Mucosa of descending colon (tissue), 3 donors: ENCODE results near the gene DCTN3. TPM values are rescaled to one million over a fixed set of nuclear protein-coding genes. Genes with fewer than 3 reads are reported as not detected.
A peak's percentile ranks its signal among the peaks of the same experiment; 100 is the strongest.

ENCODE experiments used
- ATAC-seq: fragments of 200-7000 bp; cut with Tn5 transposase; one replicate; pipeline ENCODE4 v1.9.1; 2020; ENCODE audit warnings: mild to moderate bottlenecking, moderate library complexity
- DNase-seq, 3 donors: peaks; one replicate each; pipeline ENCODE4 v3.0.0-alpha.2; 2020
- H3K36me3 ChIP-seq: fragments of 200-600 bp; one replicate; pipeline ENCODE4 v1.8.0; 2021; ENCODE audit warnings: low read depth, mild to moderate bottlenecking
- H3K4me1 ChIP-seq: fragments of 200-600 bp; one replicate; pipeline ENCODE4 v1.8.0; 2021; ENCODE audit warnings: low read depth, mild to moderate bottlenecking
- H3K4me3 ChIP-seq: fragments of 200-600 bp; one replicate; pipeline ENCODE4 v1.8.0; 2021; ENCODE audit warnings: mild to moderate bottlenecking
- H3K9me3 ChIP-seq: fragments of 200-600 bp; one replicate; pipeline ENCODE4 v1.8.0; 2021; ENCODE audit warnings: mild to moderate bottlenecking
- intact Hi-C, 2 donors: fragments of 100-400 bp; cut with DNase I in 1 of 2; cut with micrococcal nuclease in 1 of 2; formaldehyde crosslinking; loops; one replicate each; pipeline versions ENCODE4 v1.11.0 to v1.11.1; 2022; cut with DNase I, micrococcal nuclease
- total RNA-seq, 3 donors: library from RNA; stranded (reverse); fragmentation: NEBNext Ultra II Directional in 2 of 3; extraction: Animal tissue kit (Norgen Biotek cat#: 25700) in 2 of 3; gene quantifications; one replicate each; pipeline versions ENCODE4 v1.2.1 to v1.2.4, GENCODE V29; 2021 to 2023
- TF ChIP-seq, protein P1 (sequence below): fragments of 200-600 bp; IDR thresholded peaks from one replicate; pipeline ENCODE4 v1.8.0; 2022; ENCODE audit warnings: antibody characterized with exemption, mild to moderate bottlenecking
- donor health status: DM: no; HTN: no; CAD: no; lungs with moderate emphysema.
- donor health status: DM: no; HTN: no; CAD: no.
- donor health status: DM: no; HTN: yes; CAD: no.

The DCTN3 gene
- total RNA-seq, 3 donors from 2014 or later: 64.4 to 67.1 (median 64.7) TPM

DNA sequence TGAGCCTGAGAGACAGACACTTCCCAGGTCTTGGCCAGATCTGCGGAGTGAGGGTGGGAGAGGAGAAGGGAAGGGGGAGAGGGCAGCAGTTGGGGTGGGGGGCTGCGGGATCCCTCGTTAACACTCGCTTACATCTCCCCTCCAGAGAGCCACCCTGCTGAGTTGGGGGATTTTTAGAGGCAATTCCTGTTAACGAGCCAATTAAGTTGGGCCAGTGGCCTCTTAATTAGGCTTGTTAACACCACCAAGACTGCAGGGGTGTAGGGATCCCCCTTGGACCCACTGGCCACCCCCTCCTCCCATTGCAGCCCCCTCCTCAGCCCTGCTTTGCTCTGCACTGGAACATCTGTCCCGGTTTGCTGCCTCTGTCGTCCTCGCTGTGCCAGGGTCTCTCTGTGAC, 54.4 kb downstream of the DCTN3 start:
- intact Hi-C loops: no loop called here
- ATAC-seq: no peak

DNA sequence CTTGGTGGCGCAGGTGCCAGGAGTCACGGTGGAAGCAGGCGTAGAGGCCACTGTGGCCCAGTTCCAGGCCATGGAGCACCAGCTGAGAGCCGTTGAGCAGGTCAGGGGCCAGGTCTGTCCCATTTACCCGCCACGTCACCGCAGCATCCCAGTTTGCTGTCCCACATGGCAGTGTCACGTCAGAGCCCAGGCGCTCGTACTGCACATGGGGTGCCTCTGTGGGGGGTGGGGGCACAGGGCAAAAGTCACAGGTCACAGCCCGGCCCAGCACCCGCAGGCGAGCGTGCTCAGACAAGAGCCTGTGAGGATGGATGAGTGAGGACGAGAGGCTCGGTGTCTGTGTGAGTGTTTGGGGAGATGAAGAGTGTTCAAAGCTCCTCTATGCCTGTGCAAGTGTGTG, 55.7 kb downstream of the DCTN3 start:
- Histone ChIP-seq H3K9me3 (no peaks in the 10 kb centered on the region), H3K4me3 (no peak overlapping the region), H3K36me3 (no peaks in the 10 kb centered on the region), H3K4me1 (peaks cover 10% of the 10 kb centered on the region)
- intact Hi-C loops: no loop called here
- ATAC-seq: no peak
- TF ChIP-seq, protein P1, sequence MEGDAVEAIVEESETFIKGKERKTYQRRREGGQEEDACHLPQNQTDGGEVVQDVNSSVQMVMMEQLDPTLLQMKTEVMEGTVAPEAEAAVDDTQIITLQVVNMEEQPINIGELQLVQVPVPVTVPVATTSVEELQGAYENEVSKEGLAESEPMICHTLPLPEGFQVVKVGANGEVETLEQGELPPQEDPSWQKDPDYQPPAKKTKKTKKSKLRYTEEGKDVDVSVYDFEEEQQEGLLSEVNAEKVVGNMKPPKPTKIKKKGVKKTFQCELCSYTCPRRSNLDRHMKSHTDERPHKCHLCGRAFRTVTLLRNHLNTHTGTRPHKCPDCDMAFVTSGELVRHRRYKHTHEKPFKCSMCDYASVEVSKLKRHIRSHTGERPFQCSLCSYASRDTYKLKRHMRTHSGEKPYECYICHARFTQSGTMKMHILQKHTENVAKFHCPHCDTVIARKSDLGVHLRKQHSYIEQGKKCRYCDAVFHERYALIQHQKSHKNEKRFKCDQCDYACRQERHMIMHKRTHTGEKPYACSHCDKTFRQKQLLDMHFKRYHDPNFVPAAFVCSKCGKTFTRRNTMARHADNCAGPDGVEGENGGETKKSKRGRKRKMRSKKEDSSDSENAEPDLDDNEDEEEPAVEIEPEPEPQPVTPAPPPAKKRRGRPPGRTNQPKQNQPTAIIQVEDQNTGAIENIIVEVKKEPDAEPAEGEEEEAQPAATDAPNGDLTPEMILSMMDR: no peak
- DNase-seq: peak in 2 of 3 donors; percentile 16 to 34

More for the DNA sequence above, 54.4 kb downstream of the DCTN3 start:
- H3K4me1 ChIP-seq: peaks cover 3% of the 10 kb centered on the region
- H3K9me3 ChIP-seq: no peaks in the 10 kb centered on the region
- TF ChIP-seq, protein P1: no peak
- no peak for DNase-seq
- no peak overlapping the region for H3K4me3 ChIP-seq
- no peaks in the 10 kb centered on the region for H3K36me3 ChIP-seq

Other genes with a start within 250 kb of the DCTN3 start
- 10 to 100 TPM; 48.8 to 88.2 (median 63.4) TPM for gene MYORG, start 243.6 kb downstream of the DCTN3 start, total RNA-seq
- 10 to 100 TPM in 1 of 3 donors, 1 to 10 TPM in 2; 5.1 to 20.8 (median 8.6) TPM for gene FAM219A, start 161.9 kb downstream of the DCTN3 start, total RNA-seq
- gene DNAI1, start 161.7 kb downstream of the DCTN3 start, total RNA-seq: not detected
- 1 to 10 TPM; 1.4 to 2.0 (median 1.5) TPM for gene ENHO, start 97.5 kb downstream of the DCTN3 start, total RNA-seq
- 10 to 100 TPM in 1 of 3 donors, 1 to 10 TPM in 2; 1.5 to 14.5 (median 7.7) TPM for gene CNTFR, start 30.8 kb downstream of the DCTN3 start, total RNA-seq
- 10 to 100 TPM; 29.4 to 47.2 (median 39.4) TPM for gene RPP25L, start 8.4 kb downstream of the DCTN3 start, total RNA-seq
- not detected for gene ARID3C, start 8.6 kb upstream of the DCTN3 start, total RNA-seq
- 10 to 100 TPM; 48.1 to 59.8 (median 49.6) TPM for gene SIGMAR1, start 17.3 kb upstream of the DCTN3 start, total RNA-seq
- 10 to 100 TPM; 42.0 to 85.6 (median 63.3) TPM for gene GALT, start 26.2 kb upstream of the DCTN3 start, total RNA-seq
- 10 to 100 TPM; 18.8 to 57.4 (median 41.0) TPM for gene IL11RA, start 31.7 kb upstream of the DCTN3 start, total RNA-seq
- not detected for gene CCL27, start 42.2 kb upstream of the DCTN3 start, total RNA-seq
- gene CCL19, start 70.8 kb upstream of the DCTN3 start, total RNA-seq: 1 to 10 TPM; 1.3 to 8.7 (median 1.6) TPM
- gene CCL21, start 89.6 kb upstream of the DCTN3 start, total RNA-seq: 10 to 100 TPM; 18.7 to 48.9 (median 45.9) TPM